NCI-H2196 (cell line): ENCODE measurements around the gene NSUN4.
"Not testable (repeated sequence)": the region's sequence is repeated elsewhere in the genome, so short reads cannot be mapped to it uniquely, and the experiment has no call there.

ENCODE experiments used
- DNase-seq: peaks from one replicate; lab custom pipeline; 2025; ENCODE audit not compliant: unreplicated experiment; lab: John Stamatoyannopoulos, UW

The NSUN4 gene

DNA sequence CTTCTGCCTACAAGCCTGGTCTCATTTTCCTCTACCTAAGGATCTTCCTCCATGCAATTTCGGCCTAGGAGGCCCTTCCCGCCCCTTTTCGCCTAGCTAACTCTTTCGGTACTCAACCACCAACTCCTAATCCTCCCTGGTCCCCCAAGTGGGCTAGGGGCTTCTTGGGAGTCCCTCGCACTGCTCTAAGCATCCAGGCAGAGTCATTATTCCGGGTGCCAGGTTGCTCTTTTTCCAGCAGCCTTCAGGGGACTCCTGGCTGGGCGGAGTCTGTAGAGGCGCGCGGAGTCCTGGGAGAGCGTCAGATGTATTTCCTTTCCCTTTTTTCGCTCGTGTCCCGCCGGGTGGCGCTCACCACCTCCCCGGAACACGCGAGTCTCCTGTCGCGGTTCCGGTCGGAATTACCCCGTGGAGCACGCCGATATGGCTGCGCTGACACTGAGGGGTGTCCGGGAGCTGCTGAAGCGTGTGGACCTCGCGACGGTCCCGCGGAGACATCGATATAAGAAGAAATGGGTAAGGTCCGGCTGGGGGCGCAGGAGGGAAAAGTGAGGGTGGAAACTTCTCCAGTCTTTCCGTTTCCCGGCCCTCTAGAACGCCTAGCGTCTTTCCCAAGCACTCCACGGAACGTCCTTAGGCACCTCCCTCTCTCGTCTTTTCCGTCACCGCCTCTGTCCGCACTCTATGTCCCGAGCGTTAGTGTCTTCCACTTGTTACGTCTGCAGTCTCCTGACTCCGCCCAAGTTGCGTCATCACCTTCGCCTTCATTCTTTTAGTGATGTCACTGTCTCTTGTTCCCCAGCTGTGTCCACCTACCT is at the start of gene NSUN4:
NSUN4 (plus strand) TSS at position 404 of the 818 bp plus-strand sequence; CDS start at position 424, 20 bp downstream.
- DNase-seq = peak; percentile 93

DNA sequence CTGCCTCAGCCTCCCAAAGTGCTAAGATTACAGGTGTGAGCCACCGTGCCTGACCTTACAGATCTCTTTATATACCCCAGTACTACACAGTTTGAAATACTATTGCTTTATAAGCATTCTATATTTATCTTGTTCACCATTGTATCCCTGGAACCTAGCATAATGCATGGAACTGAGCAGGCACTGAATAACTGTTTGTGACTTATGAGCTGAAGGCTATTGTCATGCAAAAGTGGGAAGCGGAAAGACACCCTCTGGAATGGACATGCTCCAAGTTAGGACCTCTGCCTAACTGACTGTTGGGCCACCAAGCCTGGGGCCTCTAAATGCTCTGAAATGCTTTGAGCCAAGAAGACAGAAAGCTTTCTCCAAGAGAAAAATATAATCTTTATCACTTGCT is 45.3 kb upstream of the NSUN4 start:
- no peak for DNase-seq

DNA sequence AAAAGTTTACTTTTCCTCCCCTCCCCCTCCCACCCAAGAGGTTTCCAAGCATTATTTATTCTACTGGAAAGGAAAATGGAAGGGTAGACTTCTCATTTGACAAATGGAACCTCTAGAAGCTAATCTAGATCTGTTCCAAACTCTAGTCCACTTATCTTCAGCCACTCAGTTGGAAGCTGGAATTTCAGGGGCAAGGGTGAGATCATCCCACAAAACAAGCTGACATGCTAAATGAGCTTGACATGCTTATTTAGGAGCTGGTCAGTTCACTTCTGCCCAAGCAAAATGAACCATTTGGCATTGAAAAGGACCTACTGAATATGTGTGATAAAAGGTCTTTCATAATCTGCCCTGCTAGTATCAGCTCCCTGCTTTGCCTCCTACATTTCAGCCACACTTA is 42.2 kb upstream of the NSUN4 start:
- no peak for DNase-seq

DNA sequence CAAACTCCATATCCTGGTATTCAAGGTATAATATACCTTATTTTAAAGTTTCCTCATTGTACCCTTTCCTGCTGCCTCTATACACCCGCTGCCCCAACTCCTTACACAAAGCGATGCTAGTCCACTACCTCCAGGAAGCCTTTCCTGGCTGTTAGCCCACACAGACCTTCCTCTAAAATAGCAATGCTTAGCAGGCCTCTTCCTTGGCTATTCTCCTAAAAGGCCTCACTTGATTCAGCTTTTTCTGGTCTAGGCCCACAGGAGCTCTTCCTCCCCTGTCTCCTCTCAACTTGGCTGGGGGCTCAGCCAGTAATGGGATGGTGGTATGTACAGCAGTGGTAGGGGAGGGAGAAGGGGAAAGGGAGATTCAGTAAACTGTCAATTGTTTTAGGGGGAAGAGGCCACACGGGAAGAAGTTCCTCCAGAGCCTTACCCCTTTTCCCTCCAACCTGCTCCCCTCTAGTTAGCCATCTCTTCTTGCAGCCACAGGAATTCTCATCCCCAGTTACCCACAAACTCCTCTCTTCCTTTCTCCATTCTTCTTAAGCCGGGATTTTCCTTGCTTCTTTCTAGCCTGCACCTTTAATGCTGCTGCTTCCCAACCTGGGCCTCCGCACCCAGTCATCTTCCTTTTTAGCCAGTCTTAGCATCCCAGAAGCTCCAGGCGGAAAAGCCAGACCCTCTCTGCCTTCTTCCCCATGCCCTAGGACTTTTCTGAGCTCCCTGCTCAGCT is 39.8 kb upstream of the NSUN4 start:
- DNase-seq = no peak

DNA sequence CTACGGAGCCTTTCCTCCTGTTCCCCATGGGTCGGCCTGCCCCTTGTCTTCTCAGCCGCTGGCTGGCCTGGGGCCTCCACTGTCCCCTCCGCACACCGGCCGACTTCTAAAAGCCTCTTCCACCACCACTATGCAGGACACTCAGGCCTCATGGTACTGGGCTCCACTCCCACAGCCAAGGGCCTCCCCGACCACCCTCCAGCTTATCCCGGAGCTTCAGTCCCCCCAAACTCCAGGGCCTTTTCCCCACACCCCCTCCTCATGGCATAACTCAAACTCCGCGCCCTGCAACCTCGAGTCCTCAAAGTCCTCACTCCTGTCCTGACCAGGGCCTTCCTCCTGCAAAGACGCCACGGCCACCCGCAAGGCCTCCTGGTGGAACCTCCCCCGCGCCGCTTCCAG is 39.2 kb upstream of the NSUN4 start:
- no peak for DNase-seq

DNA sequence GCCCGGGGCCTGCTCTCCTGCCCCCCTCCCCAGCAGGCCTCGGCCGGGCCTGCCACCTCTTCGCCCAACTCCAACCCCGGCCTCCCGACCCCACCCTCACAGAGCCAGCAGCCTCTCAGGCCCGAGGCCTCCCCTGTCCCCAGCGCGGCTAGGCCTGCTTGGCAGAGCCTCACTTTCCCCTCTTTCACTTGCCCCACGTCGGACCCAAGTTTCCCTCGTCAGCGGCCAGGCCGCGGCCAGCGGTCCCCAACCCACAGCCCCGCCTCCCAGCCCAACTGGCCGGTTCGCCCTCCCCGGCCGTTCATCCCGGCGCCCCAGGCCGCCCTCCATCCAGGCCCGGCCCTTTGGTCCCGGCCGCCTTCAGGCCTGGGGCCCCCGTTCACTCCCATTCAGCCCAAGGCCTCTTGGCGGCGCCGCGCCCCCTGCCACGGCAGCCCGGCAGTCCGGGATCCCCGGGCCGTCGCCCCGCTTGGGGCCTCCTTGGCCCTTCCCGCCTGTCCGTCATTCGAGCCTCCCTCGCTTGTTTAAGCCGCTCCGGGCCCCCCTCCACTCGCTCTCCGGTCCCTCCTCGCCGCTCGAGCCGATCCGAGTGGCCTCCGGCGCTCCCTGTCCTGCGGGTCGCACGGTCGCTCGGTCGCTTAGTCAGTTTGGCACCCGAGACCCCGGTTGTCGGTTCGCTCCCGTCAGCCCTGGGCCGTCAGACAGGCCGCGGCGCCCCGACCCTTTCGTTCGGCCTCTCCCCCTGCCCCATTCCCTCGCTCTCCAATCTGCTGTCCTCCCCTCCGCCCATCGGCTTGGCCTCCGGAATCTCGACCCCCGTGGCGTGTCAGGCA is 38.6 kb upstream of the NSUN4 start:
- DNase-seq = no peak

DNA sequence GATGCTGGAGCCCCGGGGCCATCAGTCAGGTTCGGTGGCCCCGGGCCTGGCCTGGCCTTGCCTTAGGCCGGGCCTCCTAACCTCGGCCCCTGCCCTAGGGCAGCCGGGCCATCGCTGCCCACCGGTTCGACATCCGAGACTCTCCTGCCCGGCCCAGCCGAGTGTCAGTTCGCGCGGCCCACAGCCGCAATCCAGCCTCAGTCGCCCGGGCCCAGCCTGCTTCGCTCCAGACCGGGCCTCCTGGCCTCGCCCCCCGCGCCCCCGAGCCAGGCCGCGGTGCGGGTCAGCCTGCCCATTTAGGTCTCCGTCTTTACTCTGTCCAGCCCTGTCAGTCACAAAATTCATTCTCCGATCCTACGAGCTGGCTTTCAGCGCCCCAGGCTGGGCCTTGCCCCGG is 38.0 kb upstream of the NSUN4 start:
- no peak for DNase-seq

DNA sequence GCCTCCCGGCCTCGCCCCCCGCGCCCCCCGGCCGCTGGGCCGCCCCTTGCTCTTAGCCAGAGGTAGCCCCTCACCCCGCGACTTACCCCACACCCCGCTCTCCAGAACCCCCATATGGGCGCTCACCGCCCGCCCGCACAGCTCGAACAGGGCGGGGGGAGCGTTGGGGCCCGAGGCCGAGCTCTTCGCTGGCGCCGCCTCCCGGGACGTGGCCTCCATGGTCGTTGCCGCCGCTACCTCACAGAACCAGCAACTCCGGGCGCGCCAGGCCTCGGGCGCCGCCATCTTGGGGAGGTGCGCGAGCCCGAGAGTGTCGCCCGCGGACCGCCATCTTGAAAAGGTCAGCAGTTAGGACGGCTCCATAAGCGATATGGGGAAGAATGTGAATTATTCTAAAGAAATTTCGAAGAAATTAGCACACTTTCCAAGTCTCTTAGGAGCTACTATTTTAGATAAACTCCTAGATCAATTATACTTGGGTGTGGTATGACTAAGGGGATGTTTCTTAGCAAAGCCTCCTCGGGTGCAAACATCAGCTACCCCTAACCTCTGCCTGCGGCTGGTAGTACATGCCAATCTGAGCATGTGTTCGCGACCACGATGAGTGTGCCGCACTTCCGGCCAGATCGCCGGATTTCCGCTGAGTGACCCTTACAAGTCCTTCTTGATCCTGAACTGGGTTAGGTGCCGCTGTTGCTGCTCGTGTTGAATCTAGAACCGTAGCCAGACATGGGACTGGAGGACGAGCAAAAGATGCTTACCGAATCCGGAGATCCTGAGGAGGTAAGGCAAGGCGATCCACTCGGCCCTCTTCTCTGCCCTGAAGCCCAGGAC is 37.4 kb upstream of the NSUN4 start, which contains the start of the genes LRRC41 and UQCRH:
LRRC41 (minus strand) TSS at position 579 of the 834 bp plus-strand sequence; CDS start at position 285, 294 bp downstream.
UQCRH (plus strand) TSS at position 661 of the 834 bp plus-strand sequence; CDS start at position 730, 69 bp downstream.
- DNase-seq = peak; percentile 94

DNA sequence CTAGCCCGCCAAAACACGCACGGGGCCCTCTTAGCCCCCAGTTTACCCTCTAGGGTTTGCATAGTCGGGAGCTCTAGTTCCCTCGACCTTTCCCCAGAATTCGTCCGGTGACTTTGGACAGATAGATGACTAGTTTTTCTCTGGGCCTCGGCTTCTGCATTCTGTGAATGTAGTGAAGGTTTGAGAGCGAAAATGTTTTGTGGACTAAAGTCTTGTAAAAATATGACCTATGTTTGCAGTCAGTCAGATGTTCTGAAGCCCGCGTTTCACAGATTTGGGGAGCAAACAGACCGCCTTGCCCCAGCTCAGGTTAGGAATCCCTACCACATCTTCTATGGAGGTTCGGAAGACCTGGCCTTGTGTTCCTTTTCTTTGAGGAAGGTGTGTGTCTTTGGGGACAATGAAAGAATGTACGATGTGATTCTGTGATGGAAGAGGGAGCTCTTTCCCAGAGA is 36.7 kb upstream of the NSUN4 start:
- DNase-seq = no peak

DNA sequence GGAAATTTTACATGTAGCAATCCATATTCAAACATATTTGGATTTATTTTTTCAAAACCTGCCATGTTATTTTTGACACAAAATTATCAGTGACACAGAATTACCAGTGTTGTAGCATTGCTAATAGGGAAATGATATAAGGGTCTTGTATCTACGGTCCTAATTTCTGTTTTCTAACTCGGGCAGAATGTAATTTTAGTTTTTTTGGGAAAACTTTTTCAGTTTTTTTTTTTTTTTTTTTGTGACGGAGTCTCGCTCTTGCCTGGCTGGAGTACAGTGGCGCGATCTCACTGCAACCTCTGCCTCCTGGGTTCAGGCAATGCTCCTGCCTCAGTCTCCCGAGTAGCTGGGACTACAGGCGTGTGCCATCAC is 34.5 kb upstream of the NSUN4 start:
- no peak for DNase-seq

DNA sequence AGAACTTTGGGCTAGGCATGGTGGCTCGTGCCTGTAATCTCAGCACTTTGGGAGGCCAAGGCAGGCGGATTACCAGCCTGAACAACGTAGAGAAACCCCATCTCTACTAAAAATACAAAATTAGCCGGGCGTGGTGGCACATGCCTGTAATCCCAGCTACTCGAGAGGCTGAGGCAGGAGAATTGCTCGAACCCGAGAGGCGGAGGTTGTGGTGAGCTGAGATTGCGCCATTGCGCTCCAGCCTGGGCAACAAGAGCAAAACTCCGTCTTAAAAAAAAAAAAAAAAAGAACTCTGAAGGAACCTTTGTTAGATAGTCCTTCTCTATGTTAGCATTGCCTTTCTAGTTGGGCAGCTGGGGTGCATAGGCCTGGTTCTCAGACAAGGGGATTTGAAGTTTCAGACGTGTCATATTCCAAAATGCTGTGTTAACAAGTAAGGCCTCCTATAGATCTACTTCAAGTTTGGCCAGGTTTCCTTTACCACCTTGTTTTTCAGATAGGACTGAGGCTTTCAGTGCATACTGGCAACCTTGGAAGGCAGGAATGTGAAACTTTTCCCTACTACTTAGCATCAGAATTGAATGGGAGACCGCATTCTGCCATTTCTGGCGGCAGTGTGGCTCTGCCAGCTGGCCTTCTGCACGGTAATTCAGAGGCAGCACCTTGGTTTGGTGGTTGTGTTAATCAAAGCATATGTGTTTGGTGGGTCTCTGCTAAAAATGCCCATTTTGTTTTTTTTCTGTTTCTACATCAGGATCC is 31.0 kb upstream of the NSUN4 start:
- no peak for DNase-seq

DNA sequence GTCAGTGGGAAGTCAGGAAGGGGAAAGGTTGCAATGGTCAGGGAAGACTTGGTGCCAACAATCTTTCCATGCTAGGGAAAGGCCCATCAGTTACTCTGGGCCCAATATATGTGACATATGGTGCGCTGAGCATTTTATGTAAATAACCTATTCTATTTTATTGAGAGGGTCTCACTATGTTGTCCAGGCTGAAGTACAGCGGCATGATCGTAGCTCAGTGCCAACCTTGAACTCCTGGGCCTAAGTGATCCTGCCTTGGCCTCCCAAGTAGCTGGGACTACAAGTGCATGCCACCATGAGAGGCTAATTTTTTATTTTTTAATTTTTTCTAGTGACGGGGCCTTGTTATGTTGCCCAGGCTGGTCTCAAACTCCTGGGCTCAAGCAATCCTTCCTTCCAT is 30.3 kb upstream of the NSUN4 start:
- no peak for DNase-seq

DNA sequence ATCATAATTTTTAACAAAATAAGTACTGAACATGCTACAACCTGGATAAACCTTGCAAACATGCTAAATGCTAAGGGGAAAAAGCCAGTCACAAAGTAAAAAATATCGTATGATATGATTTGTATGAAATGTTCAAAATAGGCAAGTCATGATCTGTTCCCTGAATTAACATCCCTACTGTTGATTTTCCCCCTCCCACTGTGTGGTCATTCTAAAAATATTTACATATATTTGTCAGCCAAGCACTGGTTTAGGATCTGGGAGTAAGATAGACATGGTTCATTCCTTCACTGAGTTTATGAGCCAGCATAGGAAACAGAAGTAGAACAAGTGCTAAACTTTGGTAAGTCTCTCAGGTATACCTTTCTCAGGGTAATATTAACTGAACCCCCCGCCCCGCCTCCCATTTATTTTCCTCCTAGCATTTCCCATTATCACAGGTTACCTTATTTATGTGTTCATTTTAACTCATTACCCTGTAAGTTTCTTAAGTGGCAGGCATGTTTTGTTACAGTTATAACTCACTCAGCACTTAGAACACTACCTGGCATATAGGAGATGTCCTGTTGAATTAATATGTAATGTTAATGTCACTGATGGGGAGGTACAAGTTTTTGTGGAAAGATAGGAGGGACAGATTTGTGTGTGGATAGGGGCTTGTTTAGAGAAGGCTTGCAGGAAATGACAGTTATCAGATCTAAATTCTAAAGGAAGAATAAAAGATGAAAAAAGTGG is 24.8 kb upstream of the NSUN4 start:
- no peak for DNase-seq

DNA sequence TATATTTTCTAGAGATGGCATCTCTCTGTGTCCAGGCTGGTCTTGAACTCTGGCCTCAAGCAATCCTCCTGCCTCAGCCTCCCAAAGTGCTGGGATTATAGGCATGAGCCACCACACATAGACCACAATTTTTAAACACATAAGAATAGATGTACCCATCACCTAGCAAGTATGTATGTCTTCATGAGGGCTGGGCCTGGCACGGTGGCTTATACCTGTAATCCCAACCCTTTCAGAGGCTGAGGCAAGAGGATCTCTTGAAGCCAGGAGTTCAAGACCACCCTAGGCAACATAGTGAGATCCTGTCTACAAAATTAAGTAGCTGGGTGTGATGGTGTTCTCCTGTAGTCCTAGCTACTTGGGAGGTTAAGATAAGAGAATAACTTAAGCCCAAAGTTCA is 23.3 kb upstream of the NSUN4 start:
- DNase-seq = no peak

DNA sequence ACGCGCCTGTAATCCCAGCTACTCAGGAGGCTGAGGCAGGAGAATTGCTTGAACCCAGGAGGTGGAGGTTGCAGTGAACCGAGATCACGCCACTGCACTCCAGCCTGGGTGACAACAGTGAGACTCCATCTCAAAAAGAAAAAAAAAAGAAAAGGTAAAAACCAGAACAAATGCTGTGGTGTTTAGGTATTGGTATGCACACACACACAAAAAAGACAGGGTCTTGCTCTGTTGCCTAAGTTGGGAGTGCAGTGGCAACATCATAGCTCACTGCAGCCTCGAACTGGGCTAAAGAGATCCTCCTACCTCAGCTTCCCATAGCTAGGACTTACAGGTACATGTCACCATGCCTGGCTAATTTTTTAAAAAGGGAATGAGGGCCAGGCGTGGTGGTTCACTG is 21.3 kb upstream of the NSUN4 start:
- not testable (repeated sequence) for DNase-seq

DNA sequence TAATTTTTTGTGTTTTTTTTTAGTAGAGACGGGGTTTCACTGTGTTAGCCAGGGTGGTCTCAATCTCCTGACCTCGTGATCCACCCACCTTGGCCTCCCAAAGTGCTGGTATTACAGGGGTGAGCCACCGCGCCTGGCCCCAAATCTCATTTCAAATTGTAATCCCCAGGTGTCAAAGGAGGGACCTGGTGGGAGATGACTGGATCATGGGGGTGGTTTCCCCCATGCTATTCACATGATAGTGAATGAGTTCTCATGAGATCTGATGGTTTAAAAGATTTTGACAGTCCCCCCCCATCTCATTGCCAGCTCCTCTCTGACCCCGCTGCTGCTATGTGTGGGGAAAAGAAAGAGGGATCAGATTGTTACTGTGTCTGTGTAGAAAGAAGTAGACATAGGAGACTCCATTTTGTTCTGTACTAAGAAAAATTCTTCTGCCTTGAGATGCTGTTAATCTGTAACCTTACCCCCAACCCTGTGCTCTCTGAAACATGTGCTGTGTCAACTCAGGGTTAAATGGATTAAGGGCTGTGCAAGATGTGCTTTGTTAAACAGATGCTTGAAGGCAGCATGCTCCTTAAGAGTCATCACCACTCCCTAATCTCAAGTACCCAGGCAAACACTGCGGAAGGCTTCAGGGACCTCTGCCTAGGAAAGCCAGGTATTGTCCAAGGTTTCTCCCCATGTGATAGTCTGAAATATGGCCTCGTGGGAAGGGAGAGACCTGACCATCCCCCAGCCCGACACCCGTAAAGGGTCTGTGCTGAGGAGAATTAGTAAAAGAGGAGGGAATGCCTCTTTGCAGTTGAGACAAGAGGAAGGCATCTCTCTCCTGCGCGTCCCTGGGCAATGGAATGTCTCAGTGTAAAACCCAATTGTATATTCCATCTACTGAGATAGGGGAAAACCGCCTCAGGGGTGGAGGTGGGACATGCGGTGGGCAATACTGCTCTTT is 20.4 kb upstream of the NSUN4 start:
- not testable (repeated sequence) for DNase-seq

DNA sequence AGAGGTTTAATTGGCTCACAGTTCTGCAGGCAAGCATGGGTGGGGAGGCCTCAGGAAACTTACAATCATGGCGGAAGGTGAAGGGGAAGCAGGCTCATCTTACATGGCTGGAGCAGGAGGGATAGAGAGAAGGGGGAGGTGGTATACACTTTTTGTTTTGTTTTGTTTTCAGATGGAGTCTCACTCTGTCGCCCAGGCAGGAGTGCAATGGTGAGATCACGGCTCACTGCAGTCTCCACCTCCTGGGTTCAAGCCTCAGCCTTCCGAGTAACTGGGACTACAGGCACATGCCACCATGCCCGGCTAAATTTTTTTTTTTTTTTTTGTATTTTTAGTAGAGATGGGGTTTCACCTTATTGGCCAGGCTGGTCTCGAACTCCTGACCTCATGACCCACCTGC is 18.4 kb upstream of the NSUN4 start:
- DNase-seq = not testable (repeated sequence)
